ENCODE results near the gene OGFOD3. TPM values are rescaled to one million over a fixed set of nuclear protein-coding genes. Genes with fewer than 3 reads are reported as not detected.

OGFOD3 gene
- total and polyA plus RNA-seq, 2 experiments from 2014 or later: 38.1 to 44.7 TPM

GRCh38 chr17:82441691-82442487 lies 23.5 kb upstream of the OGFOD3 start:
- Histone ChIP-seq H4K20me1 (ENCODE audit: insufficient read depth) (no peaks in the 10 kb centered on the region), H3K4me2 (ENCODE audit: unreplicated experiment) (no peak overlapping the region), H3K27ac (no peak overlapping the region), H3K9me2 (ENCODE audit: insufficient read depth) (no peaks in the 10 kb centered on the region), H3K4me3 (no peak overlapping the region), H3K9ac (no peak overlapping the region), H2AFZ (no peak overlapping the region), H3K79me2 (ENCODE audit: insufficient read depth) (no peaks in the 10 kb centered on the region), H3K9me3 (ENCODE audit: low read depth) (no peaks in the 10 kb centered on the region), H3K36me3 (ENCODE audit: low read depth) (no peaks in the 10 kb centered on the region), H3K4me1 (ENCODE audit: insufficient read depth) (no peaks in the 10 kb centered on the region), H3F3A (ENCODE audit: insufficient read depth) (no peaks in the 10 kb centered on the region), H3K27me3 (replicated peaks; ENCODE audit: insufficient read depth) (no peaks in the 10 kb centered on the region)
- no peak for DNase-seq
- TF ChIP-seq EZH2phosphoT487 (IDR thresholded peaks at IDR 0.05; ENCODE audit: insufficient read depth, low read depth) (no peak), EZH2 (IDR thresholded peaks at IDR 0.05; ENCODE audit: insufficient read depth, poor library complexity, severe bottlenecking) (no peak)
- in situ Hi-C loops (cut with MboI): no loop called here
- 88 to 90% methylated on average over 26 to 27 of the region's 27 CpGs for WGBS, 2 experiments (ENCODE audit: low coverage in 1 of 2, low lambda C conversion rate in 2 of 2, missing lambda C conversion rate in 2 of 2)

- no peaks in the 10 kb centered on the region for H4K20me1 ChIP-seq (ENCODE audit: insufficient read depth)
- H3F3A ChIP-seq (ENCODE audit: insufficient read depth): no peaks in the 10 kb centered on the region
- H3K4me3 ChIP-seq: no peak overlapping the region
- no peaks in the 10 kb centered on the region for H3K36me3 ChIP-seq (ENCODE audit: low read depth)
- no peaks in the 10 kb centered on the region for H3K9me3 ChIP-seq (ENCODE audit: low read depth)
- H3K9me2 ChIP-seq (ENCODE audit: insufficient read depth): no peaks in the 10 kb centered on the region
- H2AFZ ChIP-seq: no peak overlapping the region
- TF ChIP-seq EZH2 (IDR thresholded peaks at IDR 0.05; ENCODE audit: insufficient read depth, poor library complexity, severe bottlenecking) (no peak), EZH2phosphoT487 (IDR thresholded peaks at IDR 0.05; ENCODE audit: insufficient read depth, low read depth) (no peak)
- H3K27ac ChIP-seq: no peak overlapping the region
- H3K4me1 ChIP-seq (ENCODE audit: insufficient read depth): no peaks in the 10 kb centered on the region
- no peaks in the 10 kb centered on the region for H3K27me3 ChIP-seq (replicated peaks; ENCODE audit: insufficient read depth)
- peak; percentile 15 for DNase-seq
- WGBS, 2 experiments (ENCODE audit: low coverage in 1 of 2, low lambda C conversion rate in 2 of 2, missing lambda C conversion rate in 2 of 2): 49 to 58% methylated on average over 7 to 17 of the region's 17 CpGs
- H3K9ac ChIP-seq: no peak overlapping the region
- H3K4me2 ChIP-seq (ENCODE audit: unreplicated experiment): no peak overlapping the region
- no peaks in the 10 kb centered on the region for H3K79me2 ChIP-seq (ENCODE audit: insufficient read depth)
- in situ Hi-C loops (cut with MboI): no loop called here
These were observed 22.7 kb upstream of the OGFOD3 start for GRCh38 chr17:82440991-82441627.

GRCh38 chr17:82440469-82440981 lies 22.1 kb upstream of the OGFOD3 start:
- H3K27ac ChIP-seq: no peak overlapping the region
- H3K36me3 ChIP-seq (ENCODE audit: low read depth): no peaks in the 10 kb centered on the region
- DNase-seq: no peak
- no peaks in the 10 kb centered on the region for H3K79me2 ChIP-seq (ENCODE audit: insufficient read depth)
- no peaks in the 10 kb centered on the region for H3K4me1 ChIP-seq (ENCODE audit: insufficient read depth)
- no peak overlapping the region for H3K4me3 ChIP-seq
- no peaks in the 10 kb centered on the region for H3K9me2 ChIP-seq (ENCODE audit: insufficient read depth)
- in situ Hi-C loops (cut with MboI): no loop called here
- no peaks in the 10 kb centered on the region for H4K20me1 ChIP-seq (ENCODE audit: insufficient read depth)
- 71 to 72% methylated on average over 18 to 22 of the region's 22 CpGs for WGBS, 2 experiments (ENCODE audit: low coverage in 1 of 2, low lambda C conversion rate in 2 of 2, missing lambda C conversion rate in 2 of 2)
- no peaks in the 10 kb centered on the region for H3K27me3 ChIP-seq (replicated peaks; ENCODE audit: insufficient read depth)
- H3K9ac ChIP-seq: no peak overlapping the region
- no peaks in the 10 kb centered on the region for H3K9me3 ChIP-seq (ENCODE audit: low read depth)
- no peaks in the 10 kb centered on the region for H3F3A ChIP-seq (ENCODE audit: insufficient read depth)
- H3K4me2 ChIP-seq (ENCODE audit: unreplicated experiment): no peak overlapping the region
- TF ChIP-seq EZH2 (IDR thresholded peaks at IDR 0.05; ENCODE audit: insufficient read depth, poor library complexity, severe bottlenecking): no peak
- TF ChIP-seq EZH2phosphoT487 (IDR thresholded peaks at IDR 0.05; ENCODE audit: insufficient read depth, low read depth): no peak
- no peak overlapping the region for H2AFZ ChIP-seq

GRCh38 chr17:82439829-82440365 lies 21.5 kb upstream of the OGFOD3 start:
- no peaks in the 10 kb centered on the region for H3K36me3 ChIP-seq (ENCODE audit: low read depth)
- H3K27me3 ChIP-seq (replicated peaks; ENCODE audit: insufficient read depth): no peaks in the 10 kb centered on the region
- no peaks in the 10 kb centered on the region for H3K79me2 ChIP-seq (ENCODE audit: insufficient read depth)
- no peaks in the 10 kb centered on the region for H3K9me2 ChIP-seq (ENCODE audit: insufficient read depth)
- in situ Hi-C loops (cut with MboI): no loop called here
- H2AFZ ChIP-seq: no peak overlapping the region
- WGBS, 2 experiments (ENCODE audit: low coverage in 1 of 2, low lambda C conversion rate in 2 of 2, missing lambda C conversion rate in 2 of 2): 90% methylated on average over 23 to 34 of the region's 34 CpGs
- no peak overlapping the region for H3K4me3 ChIP-seq
- no peaks in the 10 kb centered on the region for H3F3A ChIP-seq (ENCODE audit: insufficient read depth)
- no peak overlapping the region for H3K9ac ChIP-seq
- H3K27ac ChIP-seq: no peak overlapping the region
- DNase-seq: no peak
- H3K4me1 ChIP-seq (ENCODE audit: insufficient read depth): no peaks in the 10 kb centered on the region
- H4K20me1 ChIP-seq (ENCODE audit: insufficient read depth): no peaks in the 10 kb centered on the region
- H3K9me3 ChIP-seq (ENCODE audit: low read depth): no peaks in the 10 kb centered on the region
- no peak overlapping the region for H3K4me2 ChIP-seq (ENCODE audit: unreplicated experiment)
- TF ChIP-seq EZH2phosphoT487 (IDR thresholded peaks at IDR 0.05; ENCODE audit: insufficient read depth, low read depth) (no peak), EZH2 (IDR thresholded peaks at IDR 0.05; ENCODE audit: insufficient read depth, poor library complexity, severe bottlenecking) (no peak)

All from GM23248 (cell line).